GM23248 (cell line): Measurements from ENCODE around the gene FMNL3.

Source experiments
- EZH2 ChIP-seq: fragments of 200-600 bp; sonication (generic); IDR thresholded peaks from 2 replicates; pipeline ENCODE4 v1.6.1; 2018; ENCODE audit warnings: antibody characterized with exemption, mild to moderate bottlenecking; ENCODE audit not compliant: insufficient read depth, poor library complexity, severe bottlenecking
- EZH2phosphoT487 ChIP-seq: fragments of 200-600 bp; sonication (generic); IDR thresholded peaks from 2 replicates; pipeline ENCODE4 v1.6.1; 2018; ENCODE audit warnings: antibody characterized with exemption, moderate library complexity, mild to moderate bottlenecking, low read depth; ENCODE audit not compliant: insufficient read depth

DNA sequence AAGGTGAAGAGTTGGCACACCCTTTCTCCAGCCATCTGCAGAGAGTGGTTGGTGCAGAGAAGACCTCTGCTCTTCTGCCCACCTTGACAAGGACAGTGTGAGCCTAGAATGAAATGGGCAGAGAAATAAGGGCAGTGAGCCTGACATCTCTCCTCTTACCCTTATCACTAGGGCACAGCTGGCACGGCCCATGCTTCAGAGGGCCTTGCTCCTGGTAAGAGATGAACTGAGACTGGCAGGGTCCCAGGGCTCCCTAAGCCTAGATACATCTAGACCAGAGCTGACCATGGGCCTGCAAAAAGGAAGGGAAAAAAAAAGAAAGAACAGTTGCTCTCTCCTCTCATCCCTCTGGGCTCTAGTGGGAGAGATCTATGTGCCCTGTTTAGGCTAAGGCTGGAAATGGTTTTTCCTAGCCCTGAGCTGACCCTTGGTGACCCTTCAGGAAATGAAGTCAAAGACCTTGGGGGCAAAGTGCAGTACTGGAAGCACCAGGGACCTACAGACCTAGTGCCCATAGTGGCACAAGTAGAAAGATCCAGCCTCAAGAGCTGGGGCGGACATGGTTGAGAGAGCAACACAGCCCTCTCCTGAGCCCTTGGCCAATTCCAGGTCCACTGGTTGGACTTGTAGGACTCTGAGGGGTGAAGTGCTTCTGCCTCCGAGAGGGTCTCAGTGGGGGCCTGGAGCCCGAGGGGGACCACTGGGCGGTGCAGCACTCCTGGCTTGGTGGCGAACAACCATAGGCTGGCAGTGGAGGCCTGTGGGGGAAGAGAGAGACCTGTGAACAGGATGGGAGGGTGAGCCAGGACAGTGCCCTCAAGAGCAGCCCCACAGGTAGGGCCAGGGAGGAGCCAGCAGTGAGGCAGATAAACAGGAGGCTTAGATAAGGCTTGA, 61.8 kb downstream of the FMNL3 start:
- TF ChIP-seq EZH2phosphoT487 = no peak
- TF ChIP-seq EZH2 = no peak
